RPMI8226 (cell line): ENCODE data around the gene MPRIP.

Experiments used
- DNase-seq: peaks from one replicate; pipeline ENCODE4 v3.0.0-alpha.2; 2015

Gene MPRIP

DNA sequence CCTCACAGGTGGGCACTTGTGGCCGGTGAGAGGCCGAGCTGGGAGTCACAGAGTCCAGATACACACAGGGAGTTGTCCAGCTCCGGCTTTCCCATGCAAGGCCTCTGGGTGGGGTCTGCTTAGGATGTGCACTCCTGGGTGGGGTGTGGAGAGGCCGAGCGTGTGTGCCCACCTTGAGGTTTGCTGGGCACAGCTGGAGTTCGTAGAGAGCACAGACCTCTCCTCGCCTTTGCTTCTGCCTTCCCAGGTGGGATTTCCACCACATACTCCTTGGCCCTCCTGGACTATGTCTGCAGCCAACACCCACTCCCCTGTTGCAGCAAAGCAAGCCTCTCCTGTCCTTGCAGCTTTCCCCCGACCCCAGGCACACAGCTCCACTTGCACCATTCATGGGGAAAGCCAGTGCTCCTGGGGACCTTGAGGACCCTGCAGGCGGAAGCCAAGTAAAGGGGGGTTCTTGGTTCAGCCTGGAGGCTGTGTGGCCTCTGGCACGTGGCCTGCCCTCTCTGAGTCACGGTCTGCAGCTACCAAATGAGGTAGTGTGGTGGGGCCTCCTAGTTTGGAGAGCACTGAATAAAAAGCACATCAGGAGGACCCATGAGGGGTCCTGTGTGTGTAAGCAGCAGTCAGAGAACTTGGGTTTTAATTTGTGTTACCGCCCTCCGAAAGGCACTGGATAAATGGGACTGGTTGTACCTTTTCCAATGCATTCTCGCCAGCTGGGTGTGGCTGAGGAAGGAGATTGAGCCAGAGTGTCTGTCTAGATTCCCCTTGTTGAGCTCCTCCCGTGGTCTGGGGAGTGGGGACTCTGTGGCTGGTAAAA is 31.5 kb downstream of the MPRIP start:
- no peak for DNase-seq

DNA sequence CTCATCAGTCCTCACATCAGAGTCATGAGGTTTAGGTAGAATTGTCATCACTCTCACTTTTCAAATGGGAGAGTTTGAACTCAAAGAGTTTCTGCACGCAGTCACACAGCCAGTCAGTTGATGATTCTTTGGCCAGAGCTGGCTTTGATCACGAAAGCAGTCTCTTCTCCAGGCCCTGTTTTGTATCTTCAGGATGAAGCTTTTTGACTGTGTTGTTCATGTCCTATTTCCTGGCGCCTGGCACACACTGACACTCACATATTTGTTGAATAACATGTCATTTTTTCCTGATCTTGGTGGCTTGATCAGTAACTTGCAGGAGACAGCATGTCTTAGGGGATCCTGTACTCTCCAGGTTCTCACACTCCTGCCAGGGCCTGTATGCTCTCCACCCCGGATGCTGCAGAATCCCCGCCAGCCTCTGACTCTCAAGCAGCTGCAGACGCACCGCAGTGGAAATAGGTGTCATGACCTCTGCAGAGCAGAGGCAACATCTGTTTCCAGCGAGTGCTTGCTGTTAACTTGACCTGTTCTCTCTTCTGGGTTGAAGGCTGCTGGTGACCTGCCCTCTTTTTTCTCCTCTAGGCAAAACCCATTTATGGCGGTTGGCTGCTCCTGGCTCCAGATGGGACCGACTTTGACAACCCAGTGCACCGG is 33.0 kb downstream of the MPRIP start:
- DNase-seq = no peak

DNA sequence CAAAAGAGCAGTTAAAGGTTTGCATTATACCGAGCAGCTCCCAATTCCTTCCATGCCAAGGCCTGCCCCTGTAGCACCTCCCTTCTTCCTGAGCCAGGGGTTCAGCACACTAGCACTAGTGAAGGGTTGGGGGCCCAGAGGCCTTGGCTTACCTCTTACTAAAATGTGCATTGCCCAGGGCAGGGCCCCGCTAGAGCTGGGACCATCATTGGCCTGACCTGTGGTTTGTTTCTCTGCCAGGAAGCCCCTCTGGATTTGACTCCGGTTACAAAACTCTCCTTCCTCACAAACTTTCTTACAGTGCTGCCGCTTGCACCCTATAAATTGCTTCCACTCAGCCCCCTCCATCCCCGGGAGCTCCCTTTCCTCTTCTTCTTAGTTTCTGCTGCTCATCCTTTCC is 33.8 kb downstream of the MPRIP start:
- no peak for DNase-seq

DNA sequence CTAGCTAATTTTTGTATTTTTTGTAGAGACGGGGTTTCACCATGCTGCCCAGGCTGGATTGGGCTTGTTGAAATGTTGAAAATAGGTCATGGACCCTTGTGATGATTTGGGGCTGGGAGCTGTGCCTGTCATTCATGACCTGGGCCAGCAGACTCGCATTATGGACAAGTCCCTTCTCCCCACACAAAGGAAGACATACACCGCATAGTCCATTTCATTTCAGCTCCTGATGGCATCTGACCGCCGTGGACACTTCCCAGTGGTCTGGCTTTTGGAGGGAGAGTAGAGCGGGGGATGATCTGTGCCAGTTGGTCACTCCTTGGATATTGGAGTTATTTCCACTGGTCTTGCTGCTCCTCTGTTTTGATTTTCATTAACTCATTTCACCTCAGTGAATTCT is 34.8 kb downstream of the MPRIP start:
- DNase-seq = no peak

DNA sequence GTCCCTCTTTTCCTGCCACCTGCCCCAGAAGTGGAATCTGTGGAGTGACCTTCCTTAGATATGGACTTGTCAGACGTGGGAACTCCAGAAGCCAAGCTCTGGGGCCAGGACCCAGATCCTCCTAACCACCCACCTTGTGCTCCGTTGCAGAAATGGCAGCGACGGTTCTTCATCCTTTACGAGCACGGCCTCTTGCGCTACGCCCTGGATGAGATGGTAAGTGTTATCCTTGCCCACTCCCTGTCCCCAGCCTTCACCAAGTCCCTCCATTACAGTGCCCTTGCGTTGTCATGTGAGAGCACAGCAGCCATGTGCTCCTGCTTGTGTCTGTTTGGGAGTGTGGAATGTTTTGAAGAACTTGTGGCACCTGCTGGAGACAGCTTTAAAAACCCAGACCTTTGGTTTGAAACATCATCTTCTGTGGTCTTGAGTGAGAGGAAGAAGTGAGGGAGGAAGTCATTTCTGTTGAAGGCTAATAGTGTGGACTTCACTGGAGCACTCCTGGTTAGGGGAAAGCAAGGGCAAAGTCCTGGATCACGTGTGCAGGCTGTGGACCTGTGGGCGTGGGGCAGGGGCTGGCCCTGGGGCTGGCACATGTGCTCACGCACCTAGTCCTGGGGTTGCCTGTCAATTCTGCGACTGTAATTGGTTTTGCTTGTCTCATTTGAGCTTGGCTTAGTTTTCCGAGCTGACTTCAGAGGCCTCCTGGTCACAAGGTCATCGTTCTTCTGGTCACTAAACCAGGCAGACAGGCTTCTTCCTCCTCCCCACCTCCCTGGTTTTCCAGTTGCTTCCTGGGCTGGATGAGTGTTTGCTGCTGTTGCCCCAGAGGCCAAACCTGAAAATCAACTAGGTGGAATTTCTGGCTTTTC is 35.8 kb downstream of the MPRIP start:
- no peak for DNase-seq

DNA sequence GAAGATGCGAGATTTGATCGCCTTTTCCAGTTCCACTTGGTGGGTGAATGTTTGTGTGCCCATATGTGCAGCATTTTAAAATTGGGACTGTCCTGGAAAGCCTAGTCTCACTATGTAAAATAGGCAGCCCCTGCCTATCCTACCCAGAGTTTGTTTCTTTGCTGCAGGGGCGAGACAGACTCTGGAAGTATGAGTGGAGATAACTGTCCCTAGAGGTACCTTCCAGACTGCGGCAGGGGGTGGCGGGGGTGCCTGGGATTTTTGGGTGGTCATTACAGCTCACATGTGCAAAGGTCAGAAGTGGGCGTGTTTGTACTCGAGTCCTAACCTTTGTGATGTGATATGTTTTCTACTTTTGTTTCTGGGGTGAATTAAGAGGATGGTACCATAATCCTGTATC is 36.6 kb downstream of the MPRIP start:
- DNase-seq = no peak

DNA sequence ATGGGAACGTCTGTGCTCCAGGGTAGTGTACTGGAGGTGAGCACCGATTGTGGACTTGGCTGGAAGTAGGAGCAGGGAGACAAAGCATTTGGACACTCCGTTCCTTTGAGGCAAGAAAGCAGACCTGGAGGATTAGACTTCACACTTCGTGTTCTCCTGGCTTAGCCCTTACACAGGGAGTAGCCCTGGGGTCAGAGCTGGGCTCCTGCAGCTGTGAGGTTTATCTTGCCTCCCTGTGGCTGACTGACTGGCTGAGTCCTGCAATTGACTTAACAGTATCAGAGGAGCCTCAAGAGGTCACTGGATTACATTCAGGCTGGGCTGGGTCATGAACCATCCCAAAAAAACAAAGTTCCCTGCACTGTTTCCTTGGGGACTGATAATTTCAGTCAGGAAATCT is 37.1 kb downstream of the MPRIP start:
- DNase-seq = no peak

DNA sequence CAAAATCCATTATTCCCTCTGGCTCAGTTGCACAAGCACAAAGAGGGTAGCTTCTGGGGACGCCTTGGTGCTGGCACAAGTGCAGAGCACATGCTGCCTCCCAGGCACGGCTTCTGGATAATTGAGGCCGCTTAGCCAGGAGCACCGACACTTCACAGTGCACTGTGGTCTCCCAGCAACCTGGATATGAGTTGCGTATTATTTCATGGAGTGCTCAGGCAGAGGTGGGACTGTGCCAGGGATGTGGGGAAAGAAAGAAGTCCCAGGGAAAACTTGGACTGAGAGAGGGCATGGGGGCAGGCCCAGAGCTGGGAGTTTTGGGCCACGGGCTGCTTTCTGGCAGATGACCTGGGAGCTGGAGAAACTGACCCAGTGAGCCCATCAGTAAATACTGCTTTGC is 37.5 kb downstream of the MPRIP start:
- no peak for DNase-seq

DNA sequence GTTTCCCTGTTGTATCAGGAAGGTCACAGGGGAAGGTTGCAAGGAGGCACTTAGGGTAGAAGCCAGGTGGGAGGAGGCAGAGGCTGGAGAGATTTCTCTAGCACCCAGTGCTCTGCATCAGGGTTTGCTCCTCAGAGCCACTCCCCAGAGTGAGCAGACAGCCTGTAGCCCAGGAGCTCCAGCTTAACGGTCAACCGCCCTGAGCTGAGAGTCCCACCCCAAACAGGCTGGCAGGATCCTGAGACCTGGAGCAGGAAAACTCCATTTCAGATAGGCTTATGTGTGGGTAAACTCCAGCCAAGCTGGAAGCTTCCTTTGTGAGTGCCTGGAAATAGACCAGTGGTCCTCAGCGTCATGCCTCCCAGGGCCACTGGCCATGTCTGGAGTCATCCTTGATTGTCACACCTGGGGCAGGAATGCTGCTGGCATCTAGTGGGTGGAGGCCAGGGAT is 37.9 kb downstream of the MPRIP start:
- DNase-seq = no peak

DNA sequence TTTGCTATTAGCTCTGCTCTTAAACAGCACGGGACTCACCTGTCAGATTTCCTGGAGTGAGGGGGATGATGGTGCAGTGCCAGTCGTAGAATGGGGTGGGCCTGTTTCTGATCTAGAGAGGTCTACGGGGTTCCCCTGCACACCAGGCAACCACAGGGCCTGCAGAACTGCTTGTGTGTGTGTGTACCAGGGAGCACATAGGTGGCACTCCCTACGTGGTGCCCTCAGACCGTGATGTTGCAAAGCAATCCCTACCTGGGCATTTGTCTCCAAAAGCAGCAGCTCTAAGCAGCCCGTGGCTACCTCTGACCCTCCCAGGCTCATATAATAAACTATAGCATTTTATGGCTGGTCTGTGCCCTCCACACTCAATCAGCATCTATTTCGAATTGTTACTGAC is 38.5 kb downstream of the MPRIP start:
- DNase-seq = no peak

DNA sequence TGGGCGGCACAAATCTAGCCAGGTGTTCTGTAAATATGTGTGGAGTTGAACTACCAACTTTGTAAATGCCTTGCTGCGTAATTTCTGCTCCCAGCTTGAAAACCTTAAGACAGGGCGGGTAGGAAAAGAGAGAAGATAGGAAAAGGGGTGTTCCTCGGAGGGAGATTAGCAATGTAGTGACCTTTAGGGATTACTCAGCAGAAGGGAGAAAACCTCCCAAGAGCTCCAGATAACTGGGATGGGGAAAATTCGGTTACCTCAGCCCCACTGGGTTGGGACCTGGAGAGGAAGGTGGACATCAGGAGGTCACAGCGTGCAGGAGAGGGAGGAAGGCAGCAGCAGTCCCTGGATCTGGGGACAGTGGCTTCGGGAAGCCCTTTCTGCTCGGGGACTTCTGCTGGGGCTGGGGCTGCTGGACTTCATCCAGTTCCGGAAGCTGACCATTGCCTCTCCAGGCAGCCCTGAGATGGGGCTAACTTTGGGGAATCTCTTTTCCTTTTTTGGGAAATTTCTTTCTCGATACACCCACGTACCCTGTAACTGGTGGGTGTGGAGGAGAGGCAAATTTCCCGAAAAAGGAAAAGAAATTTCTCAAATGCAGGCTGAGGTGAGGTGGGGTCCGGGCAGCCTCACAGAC is 39.2 kb downstream of the MPRIP start:
- no peak for DNase-seq

DNA sequence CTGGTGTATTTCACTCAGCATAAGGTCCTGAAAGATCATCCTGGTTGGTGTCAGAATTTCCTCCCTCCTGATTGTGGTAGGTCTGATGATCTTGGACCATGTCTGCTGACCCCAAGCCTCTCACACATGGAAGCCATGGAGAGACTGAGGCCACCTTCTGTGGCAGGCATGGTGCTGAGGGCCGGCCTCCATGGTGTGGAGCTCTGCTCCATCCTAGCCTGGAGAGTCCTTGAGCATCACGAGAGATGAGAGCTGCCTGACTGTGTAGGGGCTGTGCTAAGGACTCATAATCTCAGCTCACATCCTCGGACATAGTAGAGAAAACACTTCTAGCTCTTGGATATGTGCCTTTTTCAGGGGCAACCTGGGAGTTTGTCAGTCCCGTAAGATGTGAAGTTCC is 40.6 kb downstream of the MPRIP start:
- no peak for DNase-seq

DNA sequence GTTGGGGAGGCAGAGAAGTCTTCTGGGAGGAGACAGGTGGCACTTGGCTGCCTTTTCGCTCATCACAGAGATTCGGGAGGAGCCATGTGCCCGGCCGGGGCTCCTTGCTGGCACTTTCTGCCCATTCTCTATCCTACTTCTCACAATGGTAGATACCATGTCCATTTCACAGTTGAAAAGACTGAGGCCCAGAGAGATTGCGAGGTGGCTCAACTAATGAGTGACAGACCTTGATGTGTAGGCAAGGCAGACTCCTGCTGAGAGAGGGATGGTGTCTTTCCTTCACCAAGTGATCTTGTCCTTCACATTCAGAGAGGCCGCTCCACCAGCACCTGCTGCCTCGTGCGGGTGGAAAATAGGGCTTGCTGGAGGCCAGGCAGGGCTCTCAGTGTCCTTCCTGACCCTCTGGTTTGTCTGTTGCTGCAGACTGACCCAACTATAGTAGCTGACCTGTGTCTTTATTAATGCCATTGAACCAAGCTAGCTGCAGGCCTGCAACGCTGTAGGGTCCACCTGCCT is 42.1 kb downstream of the MPRIP start:
- no peak for DNase-seq

DNA sequence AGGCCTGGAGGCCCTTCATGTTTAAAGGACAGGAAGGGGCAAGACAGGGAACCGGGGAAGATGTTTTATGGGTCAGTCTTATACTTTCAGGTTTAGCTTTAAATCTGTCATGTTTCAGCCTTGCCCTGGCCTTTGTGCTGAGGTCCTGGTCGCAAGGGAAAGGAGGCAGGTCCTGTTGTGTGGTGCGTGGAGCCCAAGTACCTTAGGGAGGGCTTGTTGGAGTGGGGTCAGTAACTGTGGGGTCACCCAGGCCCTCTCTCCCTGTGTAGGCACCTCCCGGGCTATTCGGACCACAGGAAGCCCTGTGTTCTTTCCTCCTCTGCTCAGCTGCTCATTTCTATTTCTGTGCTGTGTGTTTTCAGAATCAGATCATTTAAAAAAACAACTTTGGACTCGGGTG is 42.7 kb downstream of the MPRIP start:
- DNase-seq = no peak

DNA sequence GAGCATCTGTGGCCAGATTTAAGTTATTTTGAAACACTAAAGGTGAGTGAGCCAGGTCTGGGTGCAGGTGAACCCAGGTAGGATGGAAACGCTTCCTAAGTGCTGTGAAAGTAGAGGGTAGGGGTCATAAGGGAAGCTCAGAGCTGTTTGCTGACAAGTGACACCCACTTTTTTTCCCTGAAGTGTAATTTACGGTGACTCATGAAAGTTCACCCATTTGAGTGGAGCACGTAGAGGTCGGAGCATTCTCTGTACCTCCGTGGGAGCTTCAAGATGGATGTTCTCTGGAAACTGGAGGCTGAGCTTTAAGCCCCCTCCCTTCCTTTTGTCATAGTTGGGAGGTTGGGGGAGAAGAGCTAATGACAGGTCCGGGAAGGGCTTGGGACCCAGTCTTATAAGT is 44.3 kb downstream of the MPRIP start:
- DNase-seq = no peak

DNA sequence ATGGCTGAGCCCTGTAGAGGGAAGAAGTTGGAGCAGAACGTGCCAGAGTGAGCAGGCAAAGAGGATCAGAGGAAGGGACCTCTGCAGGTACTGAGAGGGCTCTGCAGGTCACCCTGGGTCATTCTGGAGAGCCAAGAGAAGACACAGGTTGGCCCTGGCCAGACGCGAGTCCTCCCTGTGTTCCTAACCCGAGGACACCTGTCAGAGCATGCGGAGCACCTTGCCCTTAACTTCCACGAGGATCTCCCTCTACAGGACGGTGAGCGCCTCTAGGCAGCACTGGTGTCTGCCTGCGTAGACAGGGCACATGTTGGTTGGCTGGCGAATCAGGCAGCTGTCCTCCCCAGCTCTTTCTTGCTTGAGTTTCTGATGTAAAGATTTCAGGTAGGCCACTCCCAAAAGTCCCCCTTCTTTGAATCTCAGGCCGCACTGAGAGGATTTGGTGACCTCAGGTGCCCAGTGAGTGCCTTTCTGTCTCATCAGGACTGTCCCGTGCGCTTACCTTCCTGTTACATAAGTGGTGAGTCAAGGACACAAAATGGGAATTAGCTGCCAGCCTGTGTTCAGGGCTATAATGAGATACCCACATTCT is 45.3 kb downstream of the MPRIP start:
- DNase-seq = no peak

DNA sequence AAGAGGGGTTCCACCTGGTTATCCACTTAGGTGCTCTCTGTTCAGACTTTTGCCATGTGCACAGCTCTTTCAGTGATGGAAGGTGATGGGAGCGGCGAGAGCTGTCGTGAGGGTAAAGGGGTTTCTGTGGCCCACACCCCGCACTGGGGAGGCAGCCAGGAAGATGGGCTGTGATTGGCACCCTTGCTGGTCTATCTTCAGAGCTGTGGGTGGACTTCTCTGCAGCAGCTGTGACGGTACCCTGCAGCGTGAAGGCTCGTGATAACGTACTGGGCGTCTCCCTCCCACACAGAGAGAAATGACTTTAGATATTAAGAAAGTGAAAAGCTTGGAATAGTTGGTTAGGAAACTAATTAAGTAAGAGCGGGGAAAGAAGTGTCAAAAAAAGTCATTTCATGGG is 45.8 kb downstream of the MPRIP start:
- no peak for DNase-seq

DNA sequence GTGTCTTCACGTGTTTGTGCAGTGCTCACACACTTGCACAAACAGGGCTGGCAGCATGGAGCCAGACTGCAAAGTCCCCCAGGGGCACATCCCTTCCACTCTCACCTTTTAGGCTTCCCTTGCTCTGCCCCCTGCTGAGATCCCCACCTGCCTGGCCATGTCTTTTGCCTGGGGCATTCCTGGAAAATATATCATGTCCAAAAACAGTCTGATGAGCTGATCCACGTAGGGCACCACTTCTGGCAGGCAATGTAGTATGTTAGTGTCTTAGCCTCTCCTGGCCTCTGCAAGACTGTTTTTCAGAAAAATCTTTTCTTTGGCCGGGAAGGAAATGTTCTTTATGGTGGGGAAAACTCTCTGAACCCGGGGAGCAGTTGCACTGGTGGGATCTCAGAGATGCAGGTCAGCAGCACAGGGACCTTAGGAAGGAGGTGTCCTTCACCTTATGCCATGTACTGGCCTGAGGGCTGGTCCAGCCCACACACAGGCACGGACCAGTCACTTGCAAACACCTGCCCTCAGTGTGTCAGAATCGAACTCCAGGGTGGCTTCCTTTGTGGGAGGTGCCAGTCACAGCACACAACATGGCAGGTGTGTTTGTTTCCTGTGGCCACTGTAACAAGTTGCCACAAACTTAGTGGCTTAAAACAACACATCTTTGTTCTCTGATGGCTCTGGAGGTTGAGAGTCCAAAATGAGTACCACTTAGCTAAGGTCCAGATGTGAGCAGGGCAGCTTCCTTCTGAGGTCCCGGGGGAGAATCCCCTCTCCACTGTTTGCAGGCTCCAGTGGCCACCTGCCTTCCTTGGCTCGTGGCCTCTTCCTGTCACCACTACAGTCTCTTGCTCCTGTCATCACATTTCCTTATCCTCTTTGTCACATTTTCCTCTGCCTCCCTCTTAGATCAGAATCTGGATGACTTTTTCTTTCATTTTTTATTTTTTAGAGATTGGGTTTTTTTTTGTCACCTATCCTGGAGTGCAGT is 46.6 kb downstream of the MPRIP start:
- no peak for DNase-seq

DNA sequence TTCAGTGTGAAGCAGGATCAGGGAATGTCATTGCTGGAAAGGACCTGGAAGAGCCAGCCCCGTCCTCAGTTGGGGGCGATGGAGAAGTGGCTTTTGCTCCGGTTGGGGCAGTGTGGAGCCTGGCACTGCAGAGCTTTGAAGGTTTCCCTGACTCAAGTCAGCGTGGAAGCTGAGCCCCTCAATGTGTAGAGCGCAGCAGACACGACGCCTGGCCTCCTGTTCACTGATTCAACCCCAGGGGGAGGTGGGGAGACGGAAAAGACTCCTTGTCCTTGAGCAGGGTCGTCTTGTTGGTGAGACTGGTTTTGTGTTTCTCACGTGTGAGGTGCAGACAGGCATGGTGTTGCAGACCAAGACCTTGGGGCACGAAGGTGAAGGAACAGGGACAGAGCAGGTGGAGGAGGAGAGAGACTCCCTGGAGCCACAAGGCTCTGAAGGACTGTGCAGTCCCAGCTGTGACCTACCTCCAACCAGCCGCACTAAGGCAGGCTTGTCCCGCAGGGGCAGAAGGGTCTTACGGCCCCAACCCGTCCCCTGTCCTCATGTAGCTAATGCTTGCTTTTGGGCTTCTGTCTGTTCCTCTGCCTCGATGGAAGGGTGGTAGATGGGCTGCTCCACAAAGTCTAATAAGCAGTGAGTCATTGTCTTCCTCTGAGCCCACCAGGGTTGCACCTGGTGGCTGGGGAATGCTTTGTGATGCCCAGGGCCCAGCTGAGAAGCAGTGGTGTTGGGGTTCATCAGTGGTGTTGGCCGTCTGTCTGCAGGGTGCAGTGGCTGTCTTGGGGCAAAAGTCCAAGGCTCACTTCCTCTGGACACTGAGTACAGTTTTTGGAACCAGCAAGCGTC is 47.8 kb downstream of the MPRIP start:
- no peak for DNase-seq

DNA sequence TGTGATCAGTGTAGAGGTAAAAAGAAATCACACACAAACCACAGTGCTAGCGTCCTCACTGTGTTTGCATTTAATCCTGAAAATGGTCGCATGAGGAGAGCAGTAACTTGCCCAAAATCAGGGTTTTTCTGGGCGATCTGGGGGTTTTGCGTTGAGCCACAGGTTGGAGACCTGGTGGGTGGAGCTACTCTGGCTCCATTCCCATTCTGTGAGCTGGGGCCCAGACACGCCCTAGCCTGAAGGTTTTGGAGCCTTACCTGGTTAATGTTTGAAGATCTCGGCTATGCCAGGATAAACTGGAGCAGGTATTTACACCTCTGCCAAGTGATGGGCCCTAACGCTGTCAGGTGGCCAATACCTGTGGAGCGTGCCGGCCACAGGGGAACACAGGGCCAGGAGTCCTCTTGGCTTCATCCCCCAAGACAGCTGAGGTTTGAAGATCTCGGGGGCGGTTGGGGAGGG is 48.4 kb downstream of the MPRIP start:
- DNase-seq = no peak
